GM18868 (cell line): Measurements from ENCODE around the gene TNIK.

ENCODE experiments used
- ATAC-seq: cut with Tn5 transposase; IDR thresholded peaks from one replicate; pipeline ENCODE4 v1.9.1; 2021; ENCODE audit warnings: mild to moderate bottlenecking, moderate library complexity; ENCODE audit not compliant: unreplicated experiment

Gene TNIK

GRCh38 chr3:171058873-171059603 lies 401.2 kb downstream of the TNIK start:
- ATAC-seq = no peak

- no peak for ATAC-seq
These were observed 402.1 kb downstream of the TNIK start for GRCh38 chr3:171058058-171058457.

- ATAC-seq = no peak
These were observed 403.1 kb downstream of the TNIK start for GRCh38 chr3:171057072-171057471.

- no peak for ATAC-seq
These were observed 403.7 kb downstream of the TNIK start for GRCh38 chr3:171056528-171056927.

GRCh38 chr3:171055336-171056178 lies 404.6 kb downstream of the TNIK start:
- no peak for ATAC-seq

GRCh38 chr3:171054921-171055320 lies 405.3 kb downstream of the TNIK start:
- ATAC-seq = no peak

GRCh38 chr3:171054231-171054630 lies 406.0 kb downstream of the TNIK start:
- no peak for ATAC-seq

- ATAC-seq = peak; percentile 90
These were observed 410.3 kb downstream of the TNIK start for GRCh38 chr3:171049861-171050444.

GRCh38 chr3:171046760-171047159 lies 413.4 kb downstream of the TNIK start:
- no peak for ATAC-seq

GRCh38 chr3:171044835-171045793 lies 415.1 kb downstream of the TNIK start:
- ATAC-seq = no peak

GRCh38 chr3:171044384-171044783 lies 415.8 kb downstream of the TNIK start:
- ATAC-seq = no peak

- no peak for ATAC-seq
These were observed 420.5 kb downstream of the TNIK start for GRCh38 chr3:171039674-171040073.

- ATAC-seq = no peak
These were observed 421.9 kb downstream of the TNIK start for GRCh38 chr3:171038342-171038741.

GRCh38 chr3:171028779-171029232 lies 431.4 kb downstream of the TNIK start:
- ATAC-seq = no peak

- no peak for ATAC-seq
These were observed 432.0 kb downstream of the TNIK start for GRCh38 chr3:171028025-171028778.

- ATAC-seq = no peak
These were observed 433.5 kb downstream of the TNIK start, which contains the start of gene SLC2A2 for GRCh38 chr3:171026597-171027293. Gene SLC2A2 (minus strand): TSS chr3:171026720. CDS start chr3:171026670, 50 bp downstream.

GRCh38 chr3:171023566-171023965 lies 436.6 kb downstream of the TNIK start:
- ATAC-seq = no peak

GRCh38 chr3:171021377-171021776 lies 438.8 kb downstream of the TNIK start:
- ATAC-seq = no peak
